Ectodermal cell (in vitro differentiated cells): ENCODE data around the gene ADM5. TPM values are rescaled to one million over a fixed set of nuclear protein-coding genes. Genes with fewer than 3 reads are reported as not detected.

Source experiments
- H3K27ac ChIP-seq: 2 replicates; pipeline ENCODE4 v1.7.0; 2013; ENCODE audit warnings: mild to moderate bottlenecking, low read depth, low read length; ENCODE audit not compliant: insufficient read depth, poor library complexity, severe bottlenecking
- H3K27me3 ChIP-seq: 2 replicates; pipeline ENCODE4 v1.7.0; 2013; ENCODE audit warnings: mild to moderate bottlenecking, low read length; ENCODE audit not compliant: insufficient read depth, control insufficient read depth, poor library complexity, severe bottlenecking
- H3K36me3 ChIP-seq: one replicate; pipeline ENCODE4 v1.7.0; 2013; ENCODE audit warnings: low read length; ENCODE audit not compliant: control insufficient read depth, insufficient read depth
- H3K4me1 ChIP-seq: one replicate; pipeline ENCODE4 v1.7.0; 2013; ENCODE audit warnings: low read length; ENCODE audit not compliant: control insufficient read depth, insufficient read depth
- H3K4me3 ChIP-seq: 2 replicates; pipeline ENCODE4 v1.7.0; 2013; ENCODE audit warnings: low read depth, low read length, control low read depth; ENCODE audit not compliant: insufficient read depth
- H3K9me3 ChIP-seq: 2 replicates; pipeline ENCODE4 v1.7.0; 2013; ENCODE audit warnings: mild to moderate bottlenecking, low read length, moderate library complexity; ENCODE audit not compliant: control insufficient read depth
- WGBS, 2 experiments: methylation state at CpG; one replicate each; pipeline ENCODE4 v1.1.7; 2013; ENCODE audit warnings: missing lambda C conversion rate in 2 of 2; 5-methylcytosine and 5-hydroxymethylcytosine counted together
- polyA plus RNA-seq, 4 experiments: library from polyadenylated mRNA; stranded (reverse); fragments of 50-300 nt; gene quantifications; one replicate each; pipeline ENCODE4 v1.2.3, GENCODE V29; 2013

The ADM5 gene, protein sequence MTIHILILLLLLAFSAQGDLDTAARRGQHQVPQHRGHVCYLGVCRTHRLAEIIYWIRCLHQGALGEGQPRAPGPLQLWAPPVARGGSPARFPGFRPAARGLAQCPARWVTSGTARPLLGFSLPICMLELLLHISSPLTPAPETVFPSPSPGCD
- polyA plus RNA-seq (2013, experiment 1 of 4), result 11.4 TPM
- polyA plus RNA-seq (2013, experiment 2 of 4), result 8.3 TPM
- polyA plus RNA-seq (2013, experiment 3 of 4), result 6.7 TPM
- 6.9 TPM for polyA plus RNA-seq (2013, experiment 4 of 4)

DNA sequence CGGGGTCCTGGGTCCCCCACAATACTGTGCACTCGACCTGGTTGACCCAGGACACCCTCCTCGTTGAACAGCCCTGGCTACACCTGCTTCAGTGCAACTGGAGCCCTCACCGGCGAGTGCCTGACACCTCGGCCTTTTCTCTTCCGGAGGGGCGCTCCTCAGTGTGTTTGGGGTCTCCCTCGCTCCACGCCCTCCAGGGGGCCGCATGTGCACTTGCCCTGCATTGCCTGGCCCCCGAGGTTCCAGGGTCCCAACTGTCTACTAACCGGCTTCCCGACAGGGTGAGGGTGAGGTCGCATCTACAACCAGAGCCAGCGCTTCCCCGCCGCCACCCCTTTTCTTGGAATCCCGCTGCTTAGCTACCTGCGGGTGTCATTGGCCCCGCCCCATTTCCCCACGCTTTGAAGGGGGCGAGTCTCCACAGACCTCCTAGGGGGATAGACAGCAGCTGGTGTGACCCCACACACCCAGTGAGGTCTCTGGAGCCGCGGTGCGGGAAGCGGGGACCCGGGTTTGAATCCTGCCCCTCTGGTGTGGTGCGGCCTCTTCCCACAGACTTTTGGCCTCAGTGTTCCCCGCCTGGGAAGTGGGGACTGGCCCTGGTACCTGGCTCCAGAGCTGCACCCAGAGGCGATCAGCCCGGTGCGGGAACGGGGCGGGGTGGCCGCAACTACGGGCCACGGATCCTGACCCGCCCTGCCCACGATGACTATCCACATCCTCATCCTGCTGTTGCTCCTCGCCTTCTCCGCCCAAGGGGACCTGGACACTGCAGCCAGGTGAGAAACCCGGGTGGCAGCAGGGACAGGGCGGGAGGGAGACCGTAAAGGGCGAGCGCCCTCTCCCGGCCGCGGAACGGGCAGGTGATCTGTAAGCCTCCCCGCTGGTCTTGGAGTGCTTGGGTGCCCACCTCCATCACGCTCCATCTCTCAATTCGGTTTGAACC lies at the start of gene ADM5:
TSS of gene ADM5 (plus strand) at position 462 of the 946 bp plus-strand sequence. CDS start at position 706, 244 bp downstream.
- H3K4me1 ChIP-seq, result peaks cover 3% of the 10 kb centered on the region
- peak within 1 kb of the TSS; percentile 44 for H3K27ac ChIP-seq
- 93 to 94% methylated on average over 54 of the region's 54 CpGs for WGBS, 2 experiments
- no peaks in the 10 kb centered on the region for H3K27me3 ChIP-seq
- H3K36me3 ChIP-seq, result peaks cover 27% of the 10 kb centered on the region
- H3K4me3 ChIP-seq, result peak within 1 kb of the TSS; percentile 69
- no peaks in the 10 kb centered on the region for H3K9me3 ChIP-seq

DNA sequence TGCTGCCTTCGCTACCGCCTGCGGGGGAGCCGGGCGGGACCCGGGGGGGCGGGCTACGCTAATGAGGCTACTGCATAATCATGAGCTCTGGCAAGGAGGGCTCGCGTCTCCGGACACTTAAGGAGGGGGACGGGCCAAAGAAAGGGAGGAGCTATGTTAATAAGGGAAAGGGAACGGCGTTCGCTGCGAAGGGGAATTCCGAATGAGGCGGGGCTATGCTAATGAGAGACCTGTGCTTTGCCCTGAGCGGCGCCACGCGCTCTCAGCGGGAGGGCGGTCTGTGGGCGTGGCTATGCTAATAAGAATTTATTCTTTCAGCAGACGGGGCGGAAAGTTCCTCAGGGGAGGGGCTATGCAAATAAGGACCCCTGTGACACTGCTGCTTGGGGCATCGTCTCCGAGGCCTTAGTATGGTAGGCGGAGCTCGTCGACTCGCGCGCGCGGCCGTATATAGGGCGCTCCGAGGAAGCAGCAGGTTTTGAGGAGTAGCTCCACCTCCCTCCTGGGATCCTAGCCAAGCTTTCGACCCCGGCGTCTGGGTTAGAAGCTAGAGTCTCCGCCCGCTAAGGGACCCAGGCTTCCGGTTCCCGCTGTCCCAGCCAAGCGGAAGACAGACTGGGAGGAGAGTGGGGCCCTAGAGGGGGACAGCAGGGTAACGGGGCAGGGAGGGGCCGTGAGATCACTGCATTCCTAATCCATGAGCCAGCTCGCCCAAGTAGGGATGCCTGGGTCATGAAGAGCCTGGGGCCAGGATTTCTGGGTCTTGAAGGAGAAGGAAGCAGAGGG lies 49.1 kb upstream of the ADM5 start, which contains the start of gene RRAS:
TSS of gene RRAS (minus strand) at position 31 of the 786 bp plus-strand sequence. CDS start 45 bp downstream, outside the sequence.
- H3K4me3 ChIP-seq, result peak within 1 kb of the TSS; percentile 82
- peaks cover 4% of the 10 kb centered on the region for H3K27me3 ChIP-seq
- 0 to 1% methylated on average over 51 of the region's 51 CpGs for WGBS, 2 experiments
- no peaks in the 10 kb centered on the region for H3K36me3 ChIP-seq
- peak within 1 kb of the TSS; percentile 99 for H3K27ac ChIP-seq
- no peaks in the 10 kb centered on the region for H3K9me3 ChIP-seq
- peaks cover 39% of the 10 kb centered on the region for H3K4me1 ChIP-seq

DNA sequence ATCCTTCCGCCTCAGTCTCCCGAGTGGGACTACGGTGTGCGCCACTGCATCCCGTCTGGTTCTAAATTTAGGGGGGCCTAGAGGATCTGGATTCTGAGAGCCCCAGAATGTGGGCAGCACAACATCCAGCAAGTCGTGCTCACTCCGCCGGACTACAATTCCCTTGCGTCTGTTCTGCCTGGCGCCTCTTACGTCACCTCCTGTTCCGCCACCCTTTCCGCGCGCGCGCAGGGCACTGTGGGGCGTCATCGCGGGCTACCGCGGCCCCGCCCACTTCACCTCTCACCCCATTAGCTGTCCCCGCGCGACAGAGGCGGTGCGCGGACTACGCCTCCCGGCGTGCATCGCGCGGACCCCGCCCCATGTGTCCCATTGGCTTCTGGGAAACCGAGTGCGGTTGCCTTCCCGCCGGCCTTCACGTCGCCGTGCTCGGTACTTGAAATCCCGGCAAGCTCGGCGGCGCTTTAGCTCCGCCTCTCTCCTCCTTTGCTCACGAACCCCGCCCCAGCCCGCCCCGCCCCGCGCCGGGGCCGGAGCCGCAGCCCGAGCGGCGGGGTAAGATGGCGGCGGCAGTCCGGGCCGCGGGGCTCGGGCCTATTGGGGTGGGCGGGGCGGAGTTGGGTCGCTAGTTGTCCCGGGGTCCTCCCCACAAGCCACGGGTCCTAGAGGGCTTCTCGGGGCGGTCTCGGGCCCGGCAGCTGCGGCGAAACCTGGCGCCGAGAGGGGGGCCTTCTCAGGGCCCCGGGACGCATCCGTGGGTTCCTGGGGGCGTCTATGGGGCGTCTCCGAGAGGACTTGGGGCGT lies 47.5 kb upstream of the ADM5 start, which contains the start of gene SCAF1:
TSS of gene SCAF1 (plus strand) at position 522 of the 804 bp plus-strand sequence. CDS start 2,818 bp downstream, outside the sequence.
- Histone ChIP-seq H3K4me3 (peak within 1 kb of the TSS; percentile 82), H3K27me3 (peaks cover 4% of the 10 kb centered on the region), H3K4me1 (peaks cover 26% of the 10 kb centered on the region), H3K9me3 (no peaks in the 10 kb centered on the region), H3K36me3 (peaks cover 13% of the 10 kb centered on the region), H3K27ac (peak within 1 kb of the TSS; percentile 99)
- WGBS, 2 experiments, result 0% methylated on average over 87 of the region's 87 CpGs

DNA sequence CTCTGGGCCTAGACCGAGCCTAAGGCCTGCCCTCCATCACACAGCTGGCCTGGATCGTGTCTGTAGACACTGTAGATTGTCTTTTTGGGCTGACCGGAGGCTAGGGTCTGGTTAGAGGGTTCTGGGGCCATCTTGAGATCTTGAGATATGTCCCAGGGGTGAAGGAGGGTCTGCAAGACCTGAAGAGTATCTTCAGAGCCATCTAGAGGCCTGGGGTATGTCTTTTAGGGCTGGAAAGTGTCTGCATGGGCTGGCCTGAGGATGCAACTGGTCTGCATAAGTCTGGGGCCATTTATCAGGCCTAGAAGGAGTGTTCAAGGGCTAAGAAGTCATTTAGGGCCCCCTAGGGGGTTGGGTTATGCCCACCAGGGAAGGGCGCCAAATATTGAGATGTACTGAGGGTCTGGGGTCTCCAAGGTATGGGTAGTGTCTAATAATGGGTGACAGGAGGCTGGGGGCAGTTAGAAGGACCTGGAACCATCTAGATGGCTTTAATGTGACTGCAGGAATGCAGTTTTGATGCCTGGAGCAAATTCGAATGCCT lies 46.8 kb upstream of the ADM5 start:
- H3K4me1 ChIP-seq, result peaks cover 25% of the 10 kb centered on the region
- H3K27ac ChIP-seq, result no peak overlapping the region
- H3K27me3 ChIP-seq, result peaks cover 4% of the 10 kb centered on the region
- H3K4me3 ChIP-seq, result peak overlapping the region; percentile 82
- peaks cover 19% of the 10 kb centered on the region for H3K36me3 ChIP-seq
- H3K9me3 ChIP-seq, result no peaks in the 10 kb centered on the region
- 14 to 16% methylated on average over 5 of the region's 5 CpGs for WGBS, 2 experiments

DNA sequence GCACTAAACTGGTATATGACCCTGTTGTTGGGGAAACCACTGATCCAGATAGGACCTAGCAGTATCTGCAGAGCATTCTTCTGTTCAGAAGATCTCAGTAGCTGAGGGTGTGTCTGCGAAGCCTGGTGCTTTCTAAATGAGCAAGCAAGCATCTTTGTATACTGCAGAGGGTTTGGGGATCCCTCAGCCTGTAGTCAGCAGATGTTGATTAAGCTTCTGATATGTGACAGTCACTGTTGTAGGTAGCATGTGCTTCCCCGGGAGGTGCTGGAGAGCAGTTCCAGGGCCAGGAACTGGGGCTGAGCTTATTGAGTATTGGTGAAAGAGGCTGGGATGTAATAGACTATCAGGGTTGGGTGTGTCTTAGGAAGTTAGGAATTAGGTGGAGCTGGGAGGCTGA lies 45.9 kb upstream of the ADM5 start:
- Histone ChIP-seq H3K9me3 (no peaks in the 10 kb centered on the region), H3K4me3 (peak overlapping the region; percentile 82), H3K27me3 (peaks cover 4% of the 10 kb centered on the region), H3K4me1 (peaks cover 17% of the 10 kb centered on the region), H3K36me3 (peaks cover 22% of the 10 kb centered on the region), H3K27ac (no peak overlapping the region)
- WGBS, 2 experiments, result 93 to 94% methylated on average over 2 of the region's 2 CpGs

DNA sequence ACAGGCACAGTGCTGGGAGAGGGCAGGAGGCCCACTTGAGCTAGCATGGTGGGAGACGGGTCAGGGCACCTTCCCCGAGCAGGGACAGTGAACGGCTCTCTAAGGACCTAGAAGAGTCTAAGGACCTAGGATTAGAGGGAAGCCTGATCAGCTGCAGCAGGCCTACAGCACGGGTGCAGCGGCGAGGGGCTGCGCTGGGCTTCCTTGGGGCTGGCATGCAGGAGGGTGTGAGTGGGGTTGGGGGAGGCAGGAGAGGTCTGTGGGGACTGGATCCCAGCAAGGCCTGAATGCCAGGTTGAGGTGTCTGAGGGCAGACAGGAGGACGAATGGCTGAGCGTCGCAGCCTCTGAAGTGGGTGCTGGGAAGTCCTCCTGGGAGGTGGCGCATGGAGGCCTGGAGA lies 43.8 kb upstream of the ADM5 start:
- Histone ChIP-seq H3K4me1 (peaks cover 5% of the 10 kb centered on the region), H3K36me3 (peaks cover 28% of the 10 kb centered on the region), H3K27me3 (no peaks in the 10 kb centered on the region), H3K4me3 (no peak overlapping the region), H3K9me3 (no peaks in the 10 kb centered on the region), H3K27ac (no peak overlapping the region)
- WGBS, 2 experiments, result 94 to 96% methylated on average over 11 of the region's 11 CpGs

DNA sequence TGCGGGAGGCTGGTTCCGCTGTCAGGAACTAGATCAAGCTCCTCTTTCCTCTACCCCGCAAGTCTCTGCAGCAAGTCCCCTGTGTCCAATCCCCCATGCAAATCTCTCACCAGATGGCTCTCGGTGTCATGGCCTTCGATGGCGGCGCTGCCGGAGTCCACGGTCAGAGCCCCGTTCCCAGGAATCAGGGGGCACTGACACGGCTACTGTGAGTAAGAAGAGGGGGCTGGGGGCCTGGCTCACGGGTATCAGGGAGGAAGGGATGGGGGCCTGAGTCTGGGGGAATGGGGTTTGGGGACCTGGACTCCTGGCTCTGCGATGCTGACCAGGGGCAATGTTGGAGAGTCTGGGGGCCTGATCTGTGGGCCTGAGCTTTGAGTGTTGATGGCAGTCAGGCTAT lies 43.4 kb upstream of the ADM5 start:
- Histone ChIP-seq H3K9me3 (no peaks in the 10 kb centered on the region), H3K4me1 (peaks cover 5% of the 10 kb centered on the region), H3K4me3 (no peak overlapping the region), H3K27ac (no peak overlapping the region), H3K36me3 (peaks cover 28% of the 10 kb centered on the region), H3K27me3 (no peaks in the 10 kb centered on the region)
- WGBS, 2 experiments, result 96 to 97% methylated on average over 13 of the region's 13 CpGs

DNA sequence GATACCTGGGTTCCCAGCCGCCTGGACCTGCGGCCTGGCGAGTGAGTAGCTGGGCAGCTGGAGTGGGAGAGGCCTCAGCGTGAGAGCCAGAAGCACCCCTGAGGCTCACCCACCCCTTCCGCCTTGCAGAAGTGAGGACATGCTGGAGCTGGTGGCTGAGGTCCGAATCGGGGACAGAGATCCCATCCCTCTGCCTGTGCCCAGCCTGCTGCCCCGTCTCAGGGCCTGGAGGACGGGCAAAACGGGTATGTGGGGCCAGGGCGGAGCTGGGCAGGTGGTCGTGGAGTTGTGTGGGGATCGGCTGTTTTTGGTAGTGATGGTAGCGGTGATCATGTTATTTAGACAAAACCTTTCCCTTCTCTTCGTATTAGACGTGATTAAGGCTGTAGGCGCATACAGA lies 42.8 kb upstream of the ADM5 start:
- no peak overlapping the region for H3K4me3 ChIP-seq
- peaks cover 28% of the 10 kb centered on the region for H3K36me3 ChIP-seq
- H3K4me1 ChIP-seq, result peaks cover 5% of the 10 kb centered on the region
- WGBS, 2 experiments, result 95 to 96% methylated on average over 17 of the region's 17 CpGs
- no peak overlapping the region for H3K27ac ChIP-seq
- no peaks in the 10 kb centered on the region for H3K9me3 ChIP-seq
- no peaks in the 10 kb centered on the region for H3K27me3 ChIP-seq
